ENCODE measurements around the gene IRF2BP2. TPM values are rescaled to one million over a fixed set of nuclear protein-coding genes. Genes with fewer than 3 reads are reported as not detected.

Gene IRF2BP2
- 10 to 100 TPM; 75.7 to 76.9 TPM for total RNA-seq

DNA sequence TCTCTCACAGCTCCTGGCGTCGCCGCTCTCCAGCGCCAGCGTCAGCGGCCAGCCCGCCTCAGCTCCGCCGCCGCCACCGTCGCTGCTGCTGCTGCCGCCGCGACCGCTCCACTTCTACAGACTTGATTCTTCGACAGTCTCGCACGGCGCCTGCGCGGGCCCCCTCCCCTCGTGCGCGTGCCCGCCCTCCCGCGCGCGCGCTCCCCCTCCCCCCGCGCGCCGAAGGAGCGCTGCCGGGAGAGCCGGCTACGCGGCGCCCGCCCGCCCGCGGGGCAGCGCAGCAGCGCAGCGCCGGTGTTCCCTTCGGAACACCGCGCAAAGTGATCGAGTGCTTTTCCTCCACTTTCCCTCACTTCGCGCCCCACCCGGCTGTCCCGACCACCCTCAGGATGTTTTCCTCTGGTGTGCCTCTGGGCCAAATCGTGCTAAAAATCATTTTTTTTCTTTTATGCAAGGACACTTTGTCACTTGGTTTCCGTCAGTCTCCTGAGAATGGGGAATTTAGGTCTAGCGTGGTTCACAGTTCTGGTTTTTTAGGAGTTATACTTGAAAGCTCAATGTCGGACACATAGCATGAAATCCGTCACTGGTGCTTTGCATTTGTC is at the start of gene IRF2BP2:
Gene IRF2BP2 (minus strand): TSS at position 118 of the 605 bp plus-strand sequence. CDS start 684 bp downstream, outside the sequence.

Small RNA genes within 50 kb of the gene (small RNA-seq; reads per million reads assigned to genes)
- 0 reads per million in 2 donors for gene RF00096

Other genes with a start within 250 kb of the IRF2BP2 start
- 10 to 100 TPM; 36.1 to 53.9 TPM for gene COA6, start 236.7 kb downstream of the IRF2BP2 start, total RNA-seq
- gene TARBP1, start 131.0 kb downstream of the IRF2BP2 start, total RNA-seq = 10 to 100 TPM; 27.0 to 29.9 TPM